HG03558 (cell line): ENCODE data around the gene ANAPC15.

Source experiments
- ATAC-seq: cut with Tn5 transposase; IDR thresholded peaks from one replicate; pipeline ENCODE4 v1.9.1; 2021; ENCODE audit warnings: moderate number of reproducible peaks; ENCODE audit not compliant: unreplicated experiment; ENCODE audit errors: extremely low read depth

Gene ANAPC15

GRCh38 chr11:72091292-72091691, 21.2 kb downstream of the ANAPC15 start:
- ATAC-seq = no peak

- no peak for ATAC-seq
Measured at GRCh38 chr11:72088076-72088808, 24.3 kb downstream of the ANAPC15 start.

GRCh38 chr11:72085621-72086351, 26.7 kb downstream of the ANAPC15 start:
- no peak for ATAC-seq

- ATAC-seq = no peak
Measured at GRCh38 chr11:72084965-72085364, 27.5 kb downstream of the ANAPC15 start.

- no peak for ATAC-seq
Measured at GRCh38 chr11:72084076-72084475, 28.4 kb downstream of the ANAPC15 start.

- no peak for ATAC-seq
Measured at GRCh38 chr11:72083414-72083813, 29.1 kb downstream of the ANAPC15 start.

GRCh38 chr11:72081821-72082453, 30.6 kb downstream of the ANAPC15 start:
- ATAC-seq = no peak

- ATAC-seq = no peak
Measured at GRCh38 chr11:72081184-72081644, 31.3 kb downstream of the ANAPC15 start.

- peak; percentile 86 for ATAC-seq
Measured at GRCh38 chr11:72080326-72081183, 31.9 kb downstream of the ANAPC15 start, which contains the start of the genes LRRC51 and NUMA1. Gene LRRC51, plus strand, starts transcription at chr11:72080850. Its CDS starts 8,234 bp downstream, at chr11:72089084. Gene NUMA1, minus strand, starts transcription at chr11:72080542. Its CDS starts 44,599 bp downstream, at chr11:72035943.

- no peak for ATAC-seq
Measured at GRCh38 chr11:72079819-72080325, 32.6 kb downstream of the ANAPC15 start.

GRCh38 chr11:72078477-72078876, 34.0 kb downstream of the ANAPC15 start:
- ATAC-seq = no peak

- no peak for ATAC-seq
Measured at GRCh38 chr11:72075756-72076155, 36.7 kb downstream of the ANAPC15 start.

GRCh38 chr11:72075109-72075508, 37.4 kb downstream of the ANAPC15 start:
- ATAC-seq = no peak

GRCh38 chr11:72072348-72072747, 40.1 kb downstream of the ANAPC15 start:
- ATAC-seq = no peak

GRCh38 chr11:72070491-72070890, 42.0 kb downstream of the ANAPC15 start:
- no peak for ATAC-seq

GRCh38 chr11:72069787-72070251, 42.7 kb downstream of the ANAPC15 start:
- no peak for ATAC-seq

GRCh38 chr11:72069200-72069599, 43.3 kb downstream of the ANAPC15 start:
- ATAC-seq = no peak

GRCh38 chr11:72067676-72068075, 44.8 kb downstream of the ANAPC15 start:
- no peak for ATAC-seq

- no peak for ATAC-seq
Measured at GRCh38 chr11:72067266-72067665, 45.2 kb downstream of the ANAPC15 start.

GRCh38 chr11:72066855-72067254, 45.6 kb downstream of the ANAPC15 start:
- ATAC-seq = no peak
